HFF-Myc (cell line): ENCODE measurements around the gene EIF2B1.
"Not testable (repeated sequence)": the region's sequence is repeated elsewhere in the genome, so short reads cannot be mapped to it uniquely, and the experiment has no call there.

Source experiments
- DNase-seq: peaks from one replicate; pipeline ENCODE4 v3.0.0-alpha.2; 2011; ENCODE audit warnings: low read depth; ENCODE audit errors: extremely low read depth
- H3K4me3 ChIP-seq: replicated peaks from 2 replicates; pipeline ENCODE4 v1.5.1; 2011; ENCODE audit warnings: low read depth, mild to moderate bottlenecking, control low read depth, low read length
- TF ChIP-seq, protein P1 (sequence below): IDR thresholded peaks from 2 replicates; pipeline ENCODE4 v1.5.1; 2012; ENCODE audit warnings: mild to moderate bottlenecking, low read depth, low read length, control low read depth; ENCODE audit errors: missing control alignments

EIF2B1 gene

DNA sequence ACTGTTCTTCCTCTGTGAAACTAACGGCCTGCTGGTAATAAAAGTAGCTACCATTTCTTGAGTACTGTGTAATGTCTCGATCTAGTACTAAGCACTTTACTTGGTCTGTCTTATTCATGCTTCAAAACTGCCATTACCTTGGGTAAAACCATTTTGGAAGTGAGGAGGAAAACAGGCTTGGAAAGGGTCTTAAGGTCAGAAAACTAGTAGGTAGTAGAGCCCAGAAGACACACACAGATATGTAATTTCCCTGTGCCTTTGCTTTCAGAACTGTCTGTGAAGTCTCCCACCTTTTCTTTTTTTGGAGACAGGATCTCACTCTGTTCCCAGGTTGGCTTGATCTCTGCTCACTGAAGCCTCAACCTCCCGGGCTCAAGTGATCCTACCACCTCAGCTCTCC lies 35.0 kb downstream of the EIF2B1 start:
- TF ChIP-seq, protein P1, sequence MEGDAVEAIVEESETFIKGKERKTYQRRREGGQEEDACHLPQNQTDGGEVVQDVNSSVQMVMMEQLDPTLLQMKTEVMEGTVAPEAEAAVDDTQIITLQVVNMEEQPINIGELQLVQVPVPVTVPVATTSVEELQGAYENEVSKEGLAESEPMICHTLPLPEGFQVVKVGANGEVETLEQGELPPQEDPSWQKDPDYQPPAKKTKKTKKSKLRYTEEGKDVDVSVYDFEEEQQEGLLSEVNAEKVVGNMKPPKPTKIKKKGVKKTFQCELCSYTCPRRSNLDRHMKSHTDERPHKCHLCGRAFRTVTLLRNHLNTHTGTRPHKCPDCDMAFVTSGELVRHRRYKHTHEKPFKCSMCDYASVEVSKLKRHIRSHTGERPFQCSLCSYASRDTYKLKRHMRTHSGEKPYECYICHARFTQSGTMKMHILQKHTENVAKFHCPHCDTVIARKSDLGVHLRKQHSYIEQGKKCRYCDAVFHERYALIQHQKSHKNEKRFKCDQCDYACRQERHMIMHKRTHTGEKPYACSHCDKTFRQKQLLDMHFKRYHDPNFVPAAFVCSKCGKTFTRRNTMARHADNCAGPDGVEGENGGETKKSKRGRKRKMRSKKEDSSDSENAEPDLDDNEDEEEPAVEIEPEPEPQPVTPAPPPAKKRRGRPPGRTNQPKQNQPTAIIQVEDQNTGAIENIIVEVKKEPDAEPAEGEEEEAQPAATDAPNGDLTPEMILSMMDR = no peak
- no peak overlapping the region for H3K4me3 ChIP-seq
- no peak for DNase-seq

DNA sequence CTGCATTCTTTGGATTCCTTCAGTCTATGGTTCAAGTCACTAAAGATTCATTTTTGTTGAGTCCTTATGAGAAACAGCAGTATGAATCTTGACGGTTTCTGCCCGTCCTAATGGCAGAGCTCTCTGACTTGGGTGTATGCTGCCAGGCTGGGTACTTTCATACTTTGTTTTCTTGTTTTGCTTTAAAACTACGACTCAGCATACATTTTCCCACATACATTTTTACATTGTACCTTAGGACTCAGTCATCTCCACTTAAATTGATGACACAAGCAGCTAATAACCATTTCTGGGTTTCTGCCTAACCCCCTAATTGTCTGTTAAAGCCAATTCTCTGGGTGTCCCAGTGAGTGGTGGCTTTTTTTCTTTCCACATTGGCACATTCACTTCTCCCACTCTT lies 36.4 kb downstream of the EIF2B1 start:
- no peak overlapping the region for H3K4me3 ChIP-seq
- DNase-seq = no peak

DNA sequence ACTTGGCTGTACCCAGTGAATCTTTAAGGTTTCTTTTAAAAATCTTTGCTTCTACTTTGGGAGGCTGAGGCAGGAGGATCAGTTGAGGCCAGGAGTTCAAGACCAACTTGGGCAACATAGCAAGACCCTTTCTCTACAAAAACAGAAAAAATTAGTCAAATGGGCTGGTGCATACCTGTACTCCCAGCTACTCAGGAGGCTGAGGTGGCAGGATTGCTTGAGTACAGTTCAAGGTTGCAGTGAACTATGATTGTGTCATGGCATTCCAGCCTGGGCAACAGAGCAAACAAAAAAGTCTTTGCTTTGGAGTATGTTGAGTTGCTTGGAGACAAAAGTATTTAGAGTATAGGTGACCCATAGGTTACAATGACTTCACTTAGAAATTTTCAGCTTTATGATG lies 37.8 kb downstream of the EIF2B1 start:
- H3K4me3 ChIP-seq = no peak overlapping the region
- TF ChIP-seq, protein P1 = no peak
- DNase-seq = no peak

More for the DNA sequence above, 36.4 kb downstream of the EIF2B1 start:
- TF ChIP-seq, protein P1 = no peak

DNA sequence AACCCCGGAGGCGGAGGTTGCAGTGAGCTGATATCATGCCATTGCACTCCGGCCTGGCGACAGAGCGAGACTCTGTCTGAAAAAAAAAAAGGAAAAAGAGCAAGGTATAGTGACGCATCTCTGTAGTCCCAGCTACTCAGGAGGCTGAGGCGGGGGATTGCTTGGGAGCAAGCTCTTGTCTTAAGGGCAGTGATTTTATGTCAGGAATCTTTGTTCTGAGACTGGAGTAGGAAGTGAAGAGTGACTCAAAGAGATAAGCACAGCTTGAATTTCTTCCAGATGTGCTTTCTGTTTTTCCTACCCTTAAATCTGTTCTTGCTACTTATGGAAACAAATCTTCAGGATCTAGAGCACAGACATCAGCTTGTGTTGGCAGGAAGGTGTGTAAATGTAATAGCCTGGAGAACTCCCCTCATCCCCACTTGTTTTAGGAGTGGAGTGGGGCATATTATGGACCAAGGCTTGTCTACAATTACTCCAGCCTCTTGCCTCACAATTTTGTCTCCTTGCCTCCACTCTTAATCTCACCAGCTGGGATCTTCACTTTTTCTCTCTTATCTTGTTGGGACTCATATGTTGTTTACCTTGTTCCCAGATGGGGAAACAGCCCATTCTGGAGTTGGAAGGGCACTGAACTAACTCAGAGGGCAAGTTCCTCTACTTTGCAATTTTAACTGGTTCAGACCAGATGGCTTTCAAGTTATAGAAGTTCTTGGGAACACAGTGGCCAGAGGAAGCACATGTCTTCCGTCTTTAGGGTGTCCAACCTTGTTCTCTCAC lies 41.6 kb downstream of the EIF2B1 start:
- H3K4me3 ChIP-seq = no peak overlapping the region
- TF ChIP-seq, protein P1 = no peak
- DNase-seq = no peak

DNA sequence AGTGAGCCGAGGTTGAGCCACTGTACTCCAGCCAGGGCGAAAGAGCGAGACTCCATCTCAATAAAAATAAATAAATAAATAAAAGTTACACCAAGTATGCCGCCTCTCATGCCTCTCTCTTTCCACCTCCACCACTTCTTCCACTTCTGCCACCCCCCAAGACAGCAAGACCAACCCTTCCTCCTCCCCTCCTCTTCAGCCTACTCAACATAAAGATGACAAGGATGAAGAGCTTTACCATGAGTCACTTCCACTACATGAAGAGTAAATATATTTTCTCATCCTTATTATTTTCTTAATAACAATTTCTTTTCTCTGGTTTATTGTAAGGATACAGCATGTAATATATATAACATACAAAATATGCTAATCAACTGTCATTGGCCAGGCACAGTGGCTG lies 52.7 kb downstream of the EIF2B1 start:
- TF ChIP-seq, protein P1 = no peak
- DNase-seq = no peak
- H3K4me3 ChIP-seq = no peak overlapping the region

DNA sequence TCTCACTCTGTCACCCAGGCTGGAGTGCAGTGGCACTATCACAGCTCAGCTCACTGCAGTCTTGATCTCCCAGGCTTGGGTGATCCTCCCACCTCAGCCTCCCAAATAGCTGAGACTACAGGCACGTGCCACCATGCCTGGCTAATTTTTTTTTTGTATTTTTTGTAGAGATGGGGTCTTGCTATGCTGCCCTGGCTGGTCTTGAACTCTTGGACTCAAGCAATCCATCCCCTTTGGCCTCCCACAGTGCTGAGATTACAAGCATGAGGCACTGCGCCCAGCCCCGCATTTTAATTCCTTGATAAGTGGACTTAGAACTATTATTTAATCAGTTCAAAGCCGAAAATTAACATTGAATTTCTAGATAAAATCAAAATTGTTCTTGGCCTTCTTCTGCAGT lies 54.7 kb downstream of the EIF2B1 start:
- not testable (repeated sequence) for H3K4me3 ChIP-seq, DNase-seq

DNA sequence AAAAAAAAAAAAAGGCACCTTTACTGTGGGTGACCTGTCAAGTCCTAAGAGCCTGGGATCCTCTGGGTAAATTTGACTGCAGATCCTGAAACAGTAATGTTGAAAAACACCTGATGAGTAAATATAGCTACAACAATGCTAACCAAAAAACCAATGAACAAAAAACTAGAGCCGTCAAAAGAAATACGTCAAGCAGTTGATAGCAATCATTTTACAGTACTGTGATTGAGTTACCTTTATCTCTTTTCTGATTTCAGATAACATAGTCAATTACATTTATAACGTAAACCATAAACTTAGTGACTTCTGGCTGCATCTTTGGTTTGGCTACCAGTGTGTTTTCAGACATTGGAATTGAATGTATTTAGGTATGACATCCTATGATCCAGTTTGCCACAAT lies 55.2 kb downstream of the EIF2B1 start:
- no peak overlapping the region for H3K4me3 ChIP-seq
- TF ChIP-seq, protein P1 = no peak
- no peak for DNase-seq
